PFSK-1 (cell line): Measurements from ENCODE around the gene ADGRG7.

Experiments used
- FOXP2 ChIP-seq: optimal IDR thresholded peaks from 2 replicates; pipeline ENCODE3; 2011; ENCODE audit warnings: borderline replicate concordance, control low read depth, inconsistent platforms; ENCODE audit not compliant: insufficient read depth; ENCODE audit errors: extremely low read length, extremely low read depth
- POLR2AphosphoS5 ChIP-seq: IDR thresholded peaks from 2 replicates; pipeline ENCODE4 v1.6.1; 2012; ENCODE audit warnings: low read depth, mild to moderate bottlenecking, control low read depth, low read length, moderate library complexity
- SIN3A ChIP-seq: IDR thresholded peaks from 2 replicates; pipeline ENCODE4 v1.6.1; 2012; ENCODE audit warnings: mild to moderate bottlenecking, low read length, moderate library complexity, borderline replicate concordance; ENCODE audit not compliant: insufficient read depth
- TAF1 ChIP-seq: IDR thresholded peaks from 2 replicates; pipeline ENCODE4 v1.6.1; 2012; ENCODE audit warnings: low read length, control low read depth, borderline replicate concordance; ENCODE audit not compliant: insufficient read depth
- TF ChIP-seq, protein P1 (sequence below), 2 experiments: IDR thresholded peaks; 2 replicates each; pipeline versions ENCODE4 v1.6.1 to v1.8.0; 2011 to 2012; ENCODE audit warnings: low read depth in 2 of 2, low read length in 2 of 2, control low read depth in 1 of 2, inconsistent platforms in 1 of 2, mild to moderate bottlenecking in 1 of 2, moderate library complexity in 1 of 2; ENCODE audit not compliant: insufficient read depth in 1 of 2

Gene ADGRG7

DNA sequence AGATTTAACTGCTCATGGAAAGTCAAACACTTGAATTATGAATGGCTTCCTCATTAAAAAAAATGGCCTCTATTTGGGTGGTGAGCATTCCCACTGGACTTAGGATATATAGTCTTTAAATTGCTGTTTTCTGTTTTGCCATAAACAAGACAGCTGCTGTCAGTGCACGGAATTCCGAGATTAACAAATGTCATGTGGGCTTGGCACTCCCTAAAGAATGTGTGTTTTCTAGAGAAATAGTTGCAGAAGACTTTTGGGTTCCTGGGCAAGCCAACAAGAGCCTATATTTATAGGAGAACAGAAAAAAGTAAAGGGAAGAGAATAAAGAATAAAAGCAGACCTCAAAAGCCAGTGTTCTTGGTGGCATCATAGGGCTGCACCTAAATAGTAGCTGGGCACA, 86.3 kb downstream of the ADGRG7 start:
- TF ChIP-seq SIN3A = no peak
- no peak for TF ChIP-seq POLR2AphosphoS5
- TF ChIP-seq FOXP2 = no peak
- TF ChIP-seq TAF1 = no peak
- TF ChIP-seq, protein P1, sequence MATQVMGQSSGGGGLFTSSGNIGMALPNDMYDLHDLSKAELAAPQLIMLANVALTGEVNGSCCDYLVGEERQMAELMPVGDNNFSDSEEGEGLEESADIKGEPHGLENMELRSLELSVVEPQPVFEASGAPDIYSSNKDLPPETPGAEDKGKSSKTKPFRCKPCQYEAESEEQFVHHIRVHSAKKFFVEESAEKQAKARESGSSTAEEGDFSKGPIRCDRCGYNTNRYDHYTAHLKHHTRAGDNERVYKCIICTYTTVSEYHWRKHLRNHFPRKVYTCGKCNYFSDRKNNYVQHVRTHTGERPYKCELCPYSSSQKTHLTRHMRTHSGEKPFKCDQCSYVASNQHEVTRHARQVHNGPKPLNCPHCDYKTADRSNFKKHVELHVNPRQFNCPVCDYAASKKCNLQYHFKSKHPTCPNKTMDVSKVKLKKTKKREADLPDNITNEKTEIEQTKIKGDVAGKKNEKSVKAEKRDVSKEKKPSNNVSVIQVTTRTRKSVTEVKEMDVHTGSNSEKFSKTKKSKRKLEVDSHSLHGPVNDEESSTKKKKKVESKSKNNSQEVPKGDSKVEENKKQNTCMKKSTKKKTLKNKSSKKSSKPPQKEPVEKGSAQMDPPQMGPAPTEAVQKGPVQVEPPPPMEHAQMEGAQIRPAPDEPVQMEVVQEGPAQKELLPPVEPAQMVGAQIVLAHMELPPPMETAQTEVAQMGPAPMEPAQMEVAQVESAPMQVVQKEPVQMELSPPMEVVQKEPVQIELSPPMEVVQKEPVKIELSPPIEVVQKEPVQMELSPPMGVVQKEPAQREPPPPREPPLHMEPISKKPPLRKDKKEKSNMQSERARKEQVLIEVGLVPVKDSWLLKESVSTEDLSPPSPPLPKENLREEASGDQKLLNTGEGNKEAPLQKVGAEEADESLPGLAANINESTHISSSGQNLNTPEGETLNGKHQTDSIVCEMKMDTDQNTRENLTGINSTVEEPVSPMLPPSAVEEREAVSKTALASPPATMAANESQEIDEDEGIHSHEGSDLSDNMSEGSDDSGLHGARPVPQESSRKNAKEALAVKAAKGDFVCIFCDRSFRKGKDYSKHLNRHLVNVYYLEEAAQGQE (IDR thresholded peaks at IDR 0.05; ENCODE audit: insufficient read depth in 1 of 2, low read depth in 2 of 2, low read length in 2 of 2) = no peak

DNA sequence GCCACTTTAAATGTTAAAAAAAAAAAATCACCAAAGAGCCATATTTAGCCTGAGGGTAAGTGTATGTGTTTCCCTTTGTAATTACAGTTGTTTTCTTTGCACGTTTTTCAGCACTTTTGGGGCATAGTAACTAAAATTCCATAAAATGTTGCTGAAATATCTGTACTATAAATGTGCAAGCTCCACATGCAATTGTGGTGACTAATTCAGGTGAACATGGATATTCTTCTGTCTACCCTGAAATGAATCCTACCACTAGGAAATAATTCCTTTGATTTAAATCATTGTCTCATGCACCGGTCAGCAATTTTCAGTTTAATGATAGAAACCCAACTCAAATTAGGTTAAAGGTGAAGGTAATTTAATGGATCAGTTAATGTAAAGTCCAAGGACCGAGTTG, 86.8 kb downstream of the ADGRG7 start:
- TF ChIP-seq SIN3A (no peak), POLR2AphosphoS5 (no peak), TAF1 (no peak), FOXP2 (no peak)
- TF ChIP-seq, protein P1 (IDR thresholded peaks at IDR 0.05; ENCODE audit: insufficient read depth in 1 of 2, low read depth in 2 of 2, low read length in 2 of 2) = no peak

DNA sequence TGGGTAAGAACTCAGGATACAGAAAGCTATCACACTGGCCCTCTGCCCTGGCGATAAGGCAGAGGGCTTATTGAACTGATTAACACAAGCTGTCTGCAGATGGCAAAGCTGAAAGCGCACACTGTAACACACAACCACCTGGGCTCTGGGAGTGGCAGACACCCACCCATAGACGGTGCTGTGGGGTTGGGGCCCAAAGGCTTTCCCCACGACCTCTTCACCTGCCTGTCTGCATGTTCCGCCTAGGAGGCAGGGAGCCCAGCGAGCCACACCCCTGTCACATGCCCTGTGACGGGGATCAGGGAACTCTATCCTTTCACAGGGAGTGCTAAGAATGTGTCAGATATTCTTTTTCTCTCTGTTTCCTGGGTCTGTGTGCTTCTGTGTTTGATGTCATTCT, 87.8 kb downstream of the ADGRG7 start:
- TF ChIP-seq TAF1 = no peak
- TF ChIP-seq FOXP2 = no peak
- TF ChIP-seq, protein P1 (IDR thresholded peaks at IDR 0.05; ENCODE audit: insufficient read depth in 1 of 2, low read depth in 2 of 2, low read length in 2 of 2) = no peak
- TF ChIP-seq SIN3A = no peak
- TF ChIP-seq POLR2AphosphoS5 = no peak

DNA sequence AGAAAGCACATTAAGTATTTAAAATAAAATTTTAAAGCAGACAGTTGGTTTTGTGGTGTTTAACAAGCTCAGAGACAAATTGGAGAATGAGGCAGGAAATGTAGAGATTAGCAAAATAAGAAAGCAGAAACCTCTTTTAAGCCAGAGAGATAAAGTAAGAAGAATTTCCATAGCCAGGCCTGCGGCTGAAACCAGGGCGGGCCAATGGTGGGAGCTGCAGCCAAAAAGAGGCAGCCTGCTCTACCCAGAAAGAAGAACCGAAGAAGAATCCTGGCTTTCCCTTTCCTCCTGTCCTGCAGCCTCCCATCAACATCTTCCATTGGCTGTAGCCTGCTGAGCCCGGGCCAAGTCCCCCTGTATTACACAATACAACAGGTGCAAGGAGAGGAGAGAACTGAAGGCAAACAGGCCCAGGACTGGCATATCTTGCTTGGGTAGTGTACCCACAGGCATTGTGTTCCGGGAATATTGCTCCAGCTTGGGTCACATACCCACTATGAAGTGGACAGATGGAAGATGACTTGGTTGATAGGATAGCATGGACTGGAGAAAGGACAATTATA, 88.4 kb downstream of the ADGRG7 start:
- TF ChIP-seq SIN3A (no peak), FOXP2 (no peak), POLR2AphosphoS5 (no peak), TAF1 (no peak)
- TF ChIP-seq, protein P1 (IDR thresholded peaks at IDR 0.05; ENCODE audit: insufficient read depth in 1 of 2, low read depth in 2 of 2, low read length in 2 of 2) = no peak

DNA sequence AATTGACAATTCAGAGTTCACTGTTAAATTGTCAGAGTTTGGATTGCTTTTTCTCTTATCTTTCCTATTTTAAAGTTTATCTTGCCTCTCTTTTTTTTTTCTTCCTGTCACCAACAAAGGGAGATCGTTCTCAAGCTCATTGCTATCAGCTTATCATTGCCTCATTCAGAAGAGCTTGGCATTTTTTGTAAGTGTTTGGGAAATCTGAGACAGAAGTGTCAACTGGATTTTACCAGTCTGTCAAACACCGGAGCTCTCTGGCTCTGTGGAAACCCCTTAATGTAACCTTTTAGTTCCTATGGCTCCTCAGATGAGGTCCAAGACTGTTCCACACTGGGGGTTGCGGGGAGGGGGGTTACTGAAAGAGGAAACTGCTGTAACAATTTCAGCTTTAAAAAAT, 89.3 kb downstream of the ADGRG7 start:
- no peak for TF ChIP-seq POLR2AphosphoS5
- no peak for TF ChIP-seq FOXP2
- TF ChIP-seq SIN3A = no peak
- no peak for TF ChIP-seq TAF1
